Stimulated activated CD4-positive, alpha-beta T cell treated with anti-CD3 and anti-CD28 coated beads, TNF-alpha, amount 100 ng/mL, for 4 hours (primary cell): Measurements from ENCODE around the gene TAOK1.

Experiments
- DNase-seq, 3 experiments: peaks; one replicate each; pipeline ENCODE4 v3.0.0-alpha.2; 2020; ENCODE audit warnings: low read depth in 3 of 3

Gene TAOK1

GRCh38 chr17:29582254-29582765 lies 192.1 kb downstream of the TAOK1 start:
- no peak for DNase-seq

GRCh38 chr17:29582772-29583171 lies 192.6 kb downstream of the TAOK1 start:
- no peak for DNase-seq

- DNase-seq, result no peak
These were observed 193.4 kb downstream of the TAOK1 start for GRCh38 chr17:29583324-29584248.

GRCh38 chr17:29584452-29585079 lies 194.4 kb downstream of the TAOK1 start:
- no peak for DNase-seq

GRCh38 chr17:29585080-29585751 lies 195.1 kb downstream of the TAOK1 start:
- no peak for DNase-seq

- DNase-seq, result no peak
These were observed 196.7 kb downstream of the TAOK1 start for GRCh38 chr17:29586676-29587469.

- DNase-seq, result no peak
These were observed 197.4 kb downstream of the TAOK1 start for GRCh38 chr17:29587591-29587990.

GRCh38 chr17:29588017-29588561 lies 197.9 kb downstream of the TAOK1 start:
- DNase-seq, result no peak

GRCh38 chr17:29588562-29589411 lies 198.6 kb downstream of the TAOK1 start:
- DNase-seq, result peak in 2 of 3 experiments; percentile 61 to 62

GRCh38 chr17:29589524-29590410 lies 199.6 kb downstream of the TAOK1 start, which contains the start of gene GIT1:
Gene GIT1, minus strand, starts transcription at chr17:29589648. Its CDS starts 270 bp downstream, at chr17:29589378.
- DNase-seq, result peak in 2 of 3 experiments; percentile 66 to 73

GRCh38 chr17:29590411-29591145 lies 200.4 kb downstream of the TAOK1 start:
- DNase-seq, result no peak

GRCh38 chr17:29591146-29591736 lies 201.1 kb downstream of the TAOK1 start:
- DNase-seq, result no peak

- peak; percentile 59 to 75 (median 63) for DNase-seq
These were observed 201.8 kb downstream of the TAOK1 start for GRCh38 chr17:29591737-29592608.

- DNase-seq, result peak in 1 of 3 experiments; percentile 44
These were observed 202.8 kb downstream of the TAOK1 start, which contains the start of gene ANKRD13B for GRCh38 chr17:29592850-29593551. Gene ANKRD13B, plus strand, starts transcription at chr17:29593132. Its CDS starts 490 bp downstream, at chr17:29593622.

- no peak for DNase-seq
These were observed 203.7 kb downstream of the TAOK1 start for GRCh38 chr17:29593591-29594518.
